ENCODE measurements around the gene SEC23B. TPM values are rescaled to one million over a fixed set of nuclear protein-coding genes. Genes with fewer than 3 reads are reported as not detected.

Gene SEC23B
- polyA plus RNA-seq, 3 donors, result 38.9 to 88.1 (median 68.4) TPM

DNA sequence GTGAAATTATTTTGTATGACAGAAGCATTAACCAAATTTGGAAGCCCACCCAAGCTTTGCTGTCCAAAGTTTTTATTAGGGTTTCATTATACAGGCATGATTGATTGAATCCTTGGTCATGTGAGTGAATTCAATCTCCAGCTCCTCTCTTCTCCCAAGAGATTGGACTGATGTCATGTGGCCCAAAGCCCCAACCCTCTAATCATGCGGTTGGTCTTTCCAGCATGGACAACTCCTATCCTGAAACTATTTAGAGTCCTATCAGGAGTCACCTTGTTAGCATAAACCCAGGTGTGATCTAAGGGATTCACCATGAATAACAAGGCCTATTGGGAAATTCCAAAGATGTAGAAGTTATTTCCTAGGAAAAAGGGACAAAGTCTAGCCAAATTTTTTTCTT lies 29.9 kb upstream of the SEC23B start:
- Histone ChIP-seq H3K9me3 (replicated peaks in 1 of 2; ENCODE audit: control insufficient read depth in 1 of 2, insufficient read depth in 1 of 2, low read length in 2 of 2) (no peaks in the 10 kb centered on the region), H3K4me1 (ENCODE audit: control insufficient read depth in 1 of 2, insufficient read depth in 2 of 2, low read length in 2 of 2) (no peaks in the 10 kb centered on the region), H3K4me3 (replicated peaks in 1 of 3; ENCODE audit: low read depth in 2 of 3, low read length in 3 of 3) (no peak overlapping the region), H4K20me1 (ENCODE audit: insufficient read depth, low read length) (no peaks in the 10 kb centered on the region), H3K27me3 (ENCODE audit: control insufficient read depth in 2 of 2, insufficient read depth in 2 of 2, low read length in 2 of 2) (no peaks in the 10 kb centered on the region), H3K27ac (ENCODE audit: low read depth in 1 of 2, low read length in 2 of 2) (no peak overlapping the region), H3K9ac (ENCODE audit: insufficient read depth, low read length, poor library complexity, severe bottlenecking) (no peak overlapping the region), H2AFZ (ENCODE audit: insufficient read depth, low read depth, low read length, poor library complexity, severe bottlenecking) (no peak overlapping the region), H3K4me2 (replicated peaks; ENCODE audit: extremely low read depth, low read length, poor library complexity, severe bottlenecking) (no peak overlapping the region), H3K36me3 (replicated peaks in 1 of 2; ENCODE audit: control insufficient read depth in 1 of 2, insufficient read depth in 2 of 2, low read length in 2 of 2) (peaks cover 89 to 100% of the 10 kb centered on the region in 2 donors), H3K79me2 (ENCODE audit: insufficient read depth, low read length) (no peaks in the 10 kb centered on the region)
- Mint-ChIP-seq H3K4me1 (no peaks in the 10 kb centered on the region), H3K9me3 (no peaks in the 10 kb centered on the region), H3K27me3 (ENCODE audit: low read depth in 3 of 3) (peaks cover 0 to 1% (median 0%) of the 10 kb centered on the region in 3 donors), H3K36me3 (peaks cover 72 to 90% of the 10 kb centered on the region in 2 donors), H3K4me3 (no peak overlapping the region), H3K27ac (no peak overlapping the region)
- intact Hi-C loops (cut with micrococcal nuclease), result no loop called here
- TF ChIP-seq, protein P1, sequence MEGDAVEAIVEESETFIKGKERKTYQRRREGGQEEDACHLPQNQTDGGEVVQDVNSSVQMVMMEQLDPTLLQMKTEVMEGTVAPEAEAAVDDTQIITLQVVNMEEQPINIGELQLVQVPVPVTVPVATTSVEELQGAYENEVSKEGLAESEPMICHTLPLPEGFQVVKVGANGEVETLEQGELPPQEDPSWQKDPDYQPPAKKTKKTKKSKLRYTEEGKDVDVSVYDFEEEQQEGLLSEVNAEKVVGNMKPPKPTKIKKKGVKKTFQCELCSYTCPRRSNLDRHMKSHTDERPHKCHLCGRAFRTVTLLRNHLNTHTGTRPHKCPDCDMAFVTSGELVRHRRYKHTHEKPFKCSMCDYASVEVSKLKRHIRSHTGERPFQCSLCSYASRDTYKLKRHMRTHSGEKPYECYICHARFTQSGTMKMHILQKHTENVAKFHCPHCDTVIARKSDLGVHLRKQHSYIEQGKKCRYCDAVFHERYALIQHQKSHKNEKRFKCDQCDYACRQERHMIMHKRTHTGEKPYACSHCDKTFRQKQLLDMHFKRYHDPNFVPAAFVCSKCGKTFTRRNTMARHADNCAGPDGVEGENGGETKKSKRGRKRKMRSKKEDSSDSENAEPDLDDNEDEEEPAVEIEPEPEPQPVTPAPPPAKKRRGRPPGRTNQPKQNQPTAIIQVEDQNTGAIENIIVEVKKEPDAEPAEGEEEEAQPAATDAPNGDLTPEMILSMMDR (IDR thresholded peaks at IDR 0.05), result no peak
- no CpG with 5 or more reads among the region's 1 CpG for WGBS (ENCODE audit: insufficient coverage)
- DNase-seq, result no peak

DNA sequence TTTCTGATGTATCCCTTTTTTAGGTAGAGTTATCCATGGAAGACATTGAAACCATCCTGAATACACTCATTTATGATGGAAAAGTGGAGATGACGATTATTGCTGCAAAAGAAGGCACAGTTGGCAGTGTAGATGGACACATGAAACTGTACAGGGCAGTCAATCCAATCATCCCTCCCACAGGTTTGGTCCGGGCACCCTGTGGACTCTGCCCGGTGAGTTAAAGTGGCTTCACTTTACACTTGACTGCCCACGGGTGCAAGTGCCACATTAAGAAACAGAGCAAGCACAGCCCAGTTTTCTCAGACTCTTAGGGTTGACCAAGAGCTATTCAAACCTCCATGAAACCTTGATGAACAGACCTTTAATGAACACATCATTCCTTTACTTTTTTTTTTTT lies 26.1 kb upstream of the SEC23B start:
- Histone ChIP-seq H3K27ac (ENCODE audit: low read depth in 1 of 2, low read length in 2 of 2) (no peak overlapping the region), H4K20me1 (ENCODE audit: insufficient read depth, low read length) (no peaks in the 10 kb centered on the region), H3K4me3 (replicated peaks in 1 of 3; ENCODE audit: low read depth in 2 of 3, low read length in 3 of 3) (no peak overlapping the region), H3K9ac (ENCODE audit: insufficient read depth, low read length, poor library complexity, severe bottlenecking) (no peak overlapping the region), H3K4me2 (replicated peaks; ENCODE audit: extremely low read depth, low read length, poor library complexity, severe bottlenecking) (no peak overlapping the region), H3K36me3 (replicated peaks in 1 of 2; ENCODE audit: control insufficient read depth in 1 of 2, insufficient read depth in 2 of 2, low read length in 2 of 2) (peaks cover 80 to 95% of the 10 kb centered on the region in 2 donors), H3K27me3 (ENCODE audit: control insufficient read depth in 2 of 2, insufficient read depth in 2 of 2, low read length in 2 of 2) (no peaks in the 10 kb centered on the region), H2AFZ (ENCODE audit: insufficient read depth, low read depth, low read length, poor library complexity, severe bottlenecking) (no peak overlapping the region), H3K79me2 (ENCODE audit: insufficient read depth, low read length) (no peaks in the 10 kb centered on the region), H3K4me1 (ENCODE audit: control insufficient read depth in 1 of 2, insufficient read depth in 2 of 2, low read length in 2 of 2) (no peaks in the 10 kb centered on the region), H3K9me3 (replicated peaks in 1 of 2; ENCODE audit: control insufficient read depth in 1 of 2, insufficient read depth in 1 of 2, low read length in 2 of 2) (no peaks in the 10 kb centered on the region)
- intact Hi-C loops (cut with micrococcal nuclease), result no loop called here
- H3K9me3 Mint-ChIP-seq, result no peaks in the 10 kb centered on the region
- peaks cover 72 to 86% of the 10 kb centered on the region in 2 donors for H3K36me3 Mint-ChIP-seq
- WGBS (ENCODE audit: insufficient coverage), result 100% methylated on average over 2 of the region's 4 CpGs
- H3K4me3 Mint-ChIP-seq, result no peak overlapping the region
- H3K27ac Mint-ChIP-seq, result no peak overlapping the region
- no peak for DNase-seq
- no peaks in the 10 kb centered on the region for H3K4me1 Mint-ChIP-seq
- H3K27me3 Mint-ChIP-seq (ENCODE audit: low read depth in 3 of 3), result peaks cover 0 to 1% (median 0%) of the 10 kb centered on the region in 3 donors
- TF ChIP-seq, protein P1 (IDR thresholded peaks at IDR 0.05), result no peak

Data from CD14-positive monocyte (primary cell).